ENCODE measurements around the gene ST3GAL6. TPM values are rescaled to one million over a fixed set of nuclear protein-coding genes. Genes with fewer than 3 reads are reported as not detected.
A peak's percentile ranks its signal among the peaks of the same experiment; 100 is the strongest.

ST3GAL6 gene
- total and polyA plus RNA-seq, 8 donors, result 10.9 to 30.8 (median 18.8) TPM

- no peak for TF ChIP-seq CTCF (IDR thresholded peaks at IDR 0.05)
- peaks cover 7 to 64% of the 10 kb centered on the region in 2 donors for H3K4me1 ChIP-seq
- DNase-seq, result peak in 1 of 4 donors; percentile 26
- no peaks in the 10 kb centered on the region for H3K9me3 ChIP-seq
- H3K27ac ChIP-seq, result peak overlapping the region; percentile 54 to 88
- intact Hi-C loops (cut with DNase I), result no loop called here
- ATAC-seq, result peak; percentile 7
- H3K27me3 ChIP-seq, result no peaks in the 10 kb centered on the region
- peak overlapping the region in 1 of 2 donors; percentile 47 for H3K4me3 ChIP-seq
- peaks cover 0 to 4% of the 10 kb centered on the region in 2 donors for H3K36me3 ChIP-seq
Observed at GRCh38 chr3:98763819-98764418, 779 bp downstream of the ST3GAL6 start.

GRCh38 chr3:98764472-98764884, 1.3 kb downstream of the ST3GAL6 start:
- peak overlapping the region in 1 of 2 donors; percentile 47 for H3K4me3 ChIP-seq
- intact Hi-C loops (cut with DNase I), result no loop called here
- peaks cover 7 to 69% of the 10 kb centered on the region in 2 donors for H3K4me1 ChIP-seq
- ATAC-seq, result peak; percentile 55
- no peak for TF ChIP-seq CTCF (IDR thresholded peaks at IDR 0.05)
- peak overlapping the region; percentile 54 to 88 for H3K27ac ChIP-seq
- peaks cover 0 to 4% of the 10 kb centered on the region in 2 donors for H3K36me3 ChIP-seq
- H3K9me3 ChIP-seq, result no peaks in the 10 kb centered on the region
- no peak for DNase-seq
- no peaks in the 10 kb centered on the region for H3K27me3 ChIP-seq

- TF ChIP-seq CTCF (IDR thresholded peaks at IDR 0.05), result no peak
- Histone ChIP-seq H3K27me3 (no peaks in the 10 kb centered on the region), H3K36me3 (peaks cover 0 to 4% of the 10 kb centered on the region in 2 donors), H3K9me3 (no peaks in the 10 kb centered on the region), H3K4me3 (no peak overlapping the region), H3K27ac (no peak overlapping the region), H3K4me1 (peaks cover 7 to 75% of the 10 kb centered on the region in 2 donors)
- ATAC-seq (no peak), DNase-seq (no peak)
- intact Hi-C loops (cut with DNase I), result no loop called here
Observed at GRCh38 chr3:98765721-98766120, 2.6 kb downstream of the ST3GAL6 start.

- Histone ChIP-seq H3K27me3 (no peaks in the 10 kb centered on the region), H3K9me3 (no peaks in the 10 kb centered on the region), H3K4me1 (peaks cover 7 to 64% of the 10 kb centered on the region in 2 donors), H3K36me3 (peaks cover 0 to 8% of the 10 kb centered on the region in 2 donors), H3K4me3 (no peak overlapping the region), H3K27ac (no peak overlapping the region)
- intact Hi-C loops (cut with DNase I), result no loop called here
- no peak for TF ChIP-seq CTCF (IDR thresholded peaks at IDR 0.05)
- DNase-seq (no peak), ATAC-seq (no peak)
Observed at GRCh38 chr3:98766924-98767323, 3.8 kb downstream of the ST3GAL6 start.

- TF ChIP-seq CTCF (IDR thresholded peaks at IDR 0.05), result no peak
- no peaks in the 10 kb centered on the region for H3K27me3 ChIP-seq
- H3K9me3 ChIP-seq, result no peaks in the 10 kb centered on the region
- no peak for ATAC-seq
- H3K4me1 ChIP-seq, result peaks cover 4 to 49% of the 10 kb centered on the region in 2 donors
- H3K4me3 ChIP-seq, result no peak overlapping the region
- H3K36me3 ChIP-seq, result peaks cover 0 to 20% of the 10 kb centered on the region in 2 donors
- DNase-seq, result no peak
- peak overlapping the region in 1 of 2 donors; percentile 25 for H3K27ac ChIP-seq
- intact Hi-C loops (cut with DNase I), result no loop called here
Observed at GRCh38 chr3:98768961-98769360, 5.8 kb downstream of the ST3GAL6 start.

Data from left lung (tissue), 10 donors.